WTC11 (cell line): ENCODE data around the gene PTCD3. TPM values are rescaled to one million over a fixed set of nuclear protein-coding genes. Genes with fewer than 3 reads are reported as not detected.

Experiments used
- ATAC-seq: fragments of 200-7000 bp; cut with Tn5 transposase; 2 replicates; pipeline ENCODE4 v1.10.0; 2021; ENCODE audit warnings: mild to moderate bottlenecking, moderate library complexity
- CTCF ChIA-PET: fragments of 300-600 bp; sonication (Branson Sonifier 250); formaldehyde crosslinking; loops from one replicate; lab custom pipeline; 2021; ENCODE audit warnings: antibody characterized with exemption; lab: Charles Lee
- POLR2A ChIA-PET: fragments of 350-600 bp; sonication (Branson Sonifier 250); formaldehyde crosslinking; loops from one replicate; lab custom pipeline; 2021; ENCODE audit warnings: antibody characterized with exemption; lab: Charles Lee
- DNase-seq: peaks from one replicate; pipeline ENCODE4 v3.0.0; 2021; ENCODE audit warnings: low spot score
- H3K27ac Mint-ChIP-seq: 2 replicates; pipeline ENCODE4 v1.8.0; 2021; ENCODE audit warnings: mixed read lengths
- H3K27me3 Mint-ChIP-seq: 2 replicates; pipeline ENCODE4 v1.8.0; 2021; ENCODE audit warnings: low read depth, mild to moderate bottlenecking, moderate library complexity, mixed read lengths
- H3K36me3 Mint-ChIP-seq: 2 replicates; pipeline ENCODE4 v1.8.0; 2021; ENCODE audit warnings: mixed read lengths
- H3K4me1 Mint-ChIP-seq: 2 replicates; pipeline ENCODE4 v1.8.0; 2022; ENCODE audit warnings: mixed read lengths
- H3K4me3 Mint-ChIP-seq: 2 replicates; pipeline ENCODE4 v1.8.0; 2021; ENCODE audit warnings: mild to moderate bottlenecking, moderate library complexity, mixed read lengths
- H3K9me3 Mint-ChIP-seq: 2 replicates; pipeline ENCODE4 v1.8.0; 2021; ENCODE audit warnings: mixed read lengths
- AFF4 ChIP-seq: sonication (generic); formaldehyde crosslinking; IDR thresholded peaks from 2 replicates; pipeline ENCODE4 v1.8.1; 2023; ENCODE audit warnings: mild to moderate bottlenecking, missing genetic modification reagents, borderline replicate concordance
- CTCF ChIP-seq: fragments of 200-600 bp; IDR thresholded peaks from 2 replicates; pipeline ENCODE4 v1.8.0; 2022; ENCODE audit warnings: antibody characterized with exemption
- E2F1 ChIP-seq: sonication (generic); formaldehyde crosslinking; IDR thresholded peaks from 2 replicates; pipeline ENCODE4 v1.8.0; 2022; ENCODE audit warnings: mild to moderate bottlenecking, missing genetic modification reagents
- E2F5 ChIP-seq: sonication (generic); formaldehyde crosslinking; IDR thresholded peaks from 2 replicates; pipeline ENCODE4 v1.8.1; 2022; ENCODE audit warnings: mild to moderate bottlenecking, moderate library complexity, missing genetic modification reagents
- FOXP4 ChIP-seq: sonication (generic); formaldehyde crosslinking; IDR thresholded peaks from 2 replicates; pipeline ENCODE4 v1.8.0; 2022; ENCODE audit warnings: mild to moderate bottlenecking, missing genetic modification reagents
- GTF2I ChIP-seq: fragments of 250-450 bp; sonication (Bioruptor Pico); conservative IDR thresholded peaks from 2 replicates; pipeline ENCODE4 v1.4.0; 2021; ENCODE audit warnings: mild to moderate bottlenecking
- HMGXB4 ChIP-seq: sonication (generic); formaldehyde crosslinking; IDR thresholded peaks from 2 replicates; pipeline ENCODE4 v1.8.1; 2023; ENCODE audit warnings: mild to moderate bottlenecking, moderate library complexity, missing genetic modification reagents
- MLX ChIP-seq: sonication (generic); formaldehyde crosslinking; IDR thresholded peaks from 2 replicates; pipeline ENCODE4 v1.8.1; 2023; ENCODE audit warnings: mild to moderate bottlenecking, missing genetic modification reagents, moderate library complexity
- MXD4 ChIP-seq: fragments of 250-450 bp; sonication (Bioruptor Pico); IDR thresholded peaks from 2 replicates; pipeline ENCODE4 v1.8.0; 2021; ENCODE audit warnings: mild to moderate bottlenecking, moderate library complexity, borderline replicate concordance
- MYBL2 ChIP-seq: sonication (generic); formaldehyde crosslinking; IDR thresholded peaks from 2 replicates; pipeline ENCODE4 v1.8.1; 2023; ENCODE audit warnings: mild to moderate bottlenecking, moderate library complexity, missing genetic modification reagents
- OVOL2 ChIP-seq: fragments of 250-450 bp; sonication (Bioruptor Pico); IDR thresholded peaks from 2 replicates; pipeline ENCODE4 v1.9.0; 2021; ENCODE audit warnings: mild to moderate bottlenecking, borderline replicate concordance
- STAT6 ChIP-seq: sonication (generic); formaldehyde crosslinking; conservative IDR thresholded peaks from 2 replicates; pipeline ENCODE4 v1.8.1; 2023; ENCODE audit warnings: mild to moderate bottlenecking, low read depth, missing genetic modification reagents, moderate library complexity
- ZNF232 ChIP-seq: sonication (generic); formaldehyde crosslinking; IDR thresholded peaks from 2 replicates; pipeline ENCODE4 v1.8.0; 2022; ENCODE audit warnings: mild to moderate bottlenecking, missing genetic modification reagents
- ZNF423 ChIP-seq: fragments of 250-450 bp; sonication (Bioruptor Pico); IDR thresholded peaks from 2 replicates; pipeline ENCODE4 v2.1.2; 2022; ENCODE audit warnings: mild to moderate bottlenecking, moderate library complexity
- total RNA-seq: library from RNA; stranded (reverse); gene quantifications from 3 replicates; pipeline ENCODE4 v1.2.3, GENCODE V29; 2021

The PTCD3 gene
- total RNA-seq, 1 experiment from 2014 or later: 192 TPM

GRCh38 chr2:86143926-86144685 lies 38.1 kb downstream of the PTCD3 start (continued):
- TF ChIP-seq HMGXB4 (CRISPR knock-in tag): no peak
- TF ChIP-seq E2F1 (CRISPR knock-in tag): no peak
- no peak for TF ChIP-seq E2F5 (CRISPR knock-in tag)

- ChIA-PET CTCF (no interaction called here), POLR2A (interaction anchor here (0.6 kb wide), 1 partner anchor 42 kb away, joined by 3 read pairs; the partner anchor contains the start of genes POLR1A and PTCD3)
- ATAC-seq (no peak), DNase-seq (no peak)
- no peaks in the 10 kb centered on the region for H3K4me1 Mint-ChIP-seq
- H3K9me3 Mint-ChIP-seq: no peaks in the 10 kb centered on the region
- H3K27ac Mint-ChIP-seq: no peak overlapping the region
- TF ChIP-seq MXD4 (CRISPR knock-in tag) (no peak), FOXP4 (CRISPR knock-in tag) (no peak), CTCF (no peak), STAT6 (CRISPR knock-in tag) (no peak), ZNF423 (CRISPR knock-in tag) (no peak), MYBL2 (CRISPR knock-in tag) (no peak), GTF2I (no peak), ZNF232 (CRISPR knock-in tag) (no peak), OVOL2 (no peak), E2F1 (CRISPR knock-in tag) (no peak), AFF4 (no peak), MLX (CRISPR knock-in tag) (no peak)
- H3K27me3 Mint-ChIP-seq: no peaks in the 10 kb centered on the region
- peaks cover 74% of the 10 kb centered on the region for H3K36me3 Mint-ChIP-seq
- H3K4me3 Mint-ChIP-seq: no peak overlapping the region
Observed at GRCh38 chr2:86147793-86148192, 41.8 kb downstream of the PTCD3 start.
